RWPE1 (cell line): Measurements from ENCODE around the gene RTN4.

ENCODE experiments used
- CTCF ChIA-PET: fragments of 350-600 bp; sonication (Branson Sonifier 250); formaldehyde crosslinking; extraction: SDS; loops from one replicate; lab custom pipeline; 2021; lab: Yijun Ruan, JAX
- POLR2A ChIA-PET: fragments of 400-600 bp; formaldehyde crosslinking; extraction: SDS; loops from one replicate; lab custom pipeline; 2020; ENCODE audit warnings: antibody characterized with exemption; ENCODE audit not compliant: low non-redundant PET; lab: Yijun Ruan, JAX
- DNase-seq: peaks from one replicate; pipeline ENCODE4 v3.0.0; 2012; ENCODE audit warnings: low spot score
- H3K27ac ChIP-seq: fragments of 450-650 bp; 2 replicates; pipeline ENCODE4 v1.5.1; 2017
- CTCF ChIP-seq: fragments of 450-650 bp; conservative IDR thresholded peaks from 2 replicates; pipeline ENCODE4 v1.5.1; 2017; ENCODE audit warnings: low read depth, mild to moderate bottlenecking

The RTN4 gene

DNA sequence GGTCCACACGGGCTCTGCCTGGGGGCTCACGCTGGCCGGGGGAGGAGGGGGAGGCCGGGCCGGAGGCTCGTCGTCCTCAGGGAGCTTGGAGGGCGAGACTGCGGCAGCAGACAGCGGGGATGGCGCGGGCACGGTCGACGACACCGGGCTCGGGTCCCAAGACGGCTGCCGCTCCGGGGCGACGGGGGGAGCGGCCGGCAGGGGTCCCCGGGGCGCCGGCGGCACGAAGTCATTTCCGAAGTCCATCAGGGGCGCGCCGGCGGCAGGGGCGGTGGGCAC, 491 bp downstream of the RTN4 start:
- TF ChIP-seq CTCF, result no peak
- peak overlapping the region; percentile 99 for H3K27ac ChIP-seq
- CTCF ChIA-PET, result interaction anchor here (0.6 to 2.0 kb wide), 3 partner anchors 34 to 214 kb away, joined by 4 to 7 read pairs (median 4); no protein-coding TSS in a partner anchor
- POLR2A ChIA-PET, result interaction anchor here (0.6 to 1.2 kb wide), 3 partner anchors 48 to 183 kb away, joined by 3 read pairs; partner anchors contain the start of genes CLHC1 and RPS27A
- DNase-seq, result peak; percentile 9

DNA sequence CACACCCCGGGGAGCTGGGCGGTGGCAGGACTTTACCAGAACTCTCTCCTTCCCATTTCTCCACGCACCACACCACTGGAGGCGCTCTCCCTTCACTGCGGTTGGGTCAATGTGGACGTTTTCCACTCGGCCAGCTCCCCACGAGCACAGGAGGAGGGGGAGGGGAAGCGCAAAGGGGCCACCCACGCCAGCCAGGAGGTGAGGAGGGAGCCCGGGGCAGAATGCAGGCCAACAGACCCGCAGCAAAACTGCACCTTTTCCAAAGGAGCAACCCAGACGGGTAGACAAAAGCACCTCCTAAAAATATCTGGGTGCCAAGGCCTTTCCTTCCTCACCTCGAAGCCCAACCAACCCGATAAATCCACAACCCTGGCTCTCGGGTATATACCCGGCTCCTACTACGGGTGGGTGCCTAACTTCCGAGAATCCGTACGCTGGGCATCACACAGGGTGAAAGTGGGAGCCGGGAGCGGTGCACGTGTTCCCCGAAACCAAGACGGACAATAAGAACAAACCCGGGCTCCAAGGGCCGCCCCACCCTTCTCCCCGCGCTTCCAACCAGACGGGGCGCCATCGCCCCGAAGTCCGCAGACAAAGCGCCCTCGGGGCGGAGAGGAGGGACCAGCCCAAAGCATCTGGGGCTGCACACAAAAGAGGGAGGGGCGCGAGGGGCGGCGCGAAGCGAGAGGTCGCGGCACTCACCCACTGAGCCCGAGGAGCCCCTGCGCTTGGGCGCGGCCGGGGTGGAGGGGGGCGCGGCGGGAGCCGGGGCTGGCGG, 1.0 kb downstream of the RTN4 start:
- peak; percentile 57 for DNase-seq
- CTCF ChIA-PET, result interaction anchor here (0.5 to 2.0 kb wide), 20 partner anchors 33 to 1081 kb away, joined by 3 to 12 read pairs (median 4); no protein-coding TSS in a partner anchor
- peak overlapping the region; percentile 99 for H3K27ac ChIP-seq
- POLR2A ChIA-PET, result interaction anchor here (0.6 to 1.2 kb wide), 3 partner anchors 69 to 183 kb away, joined by 3 read pairs; partner anchors contain the start of genes CLHC1 and RPS27A
- TF ChIP-seq CTCF, result peak; percentile 82

GRCh38 chr2:55048508-55049042, 1.7 kb downstream of the RTN4 start:
- TF ChIP-seq CTCF, result no peak
- ChIA-PET CTCF (interaction anchor here (0.5 to 2.0 kb wide), 18 partner anchors 16 to 1080 kb away, joined by 3 to 12 read pairs (median 4); no protein-coding TSS in a partner anchor), POLR2A (interaction anchor here (0.6 to 0.7 kb wide), 2 partner anchors 69 to 184 kb away, joined by 3 read pairs; partner anchors contain the start of gene RPS27A)
- peak overlapping the region; percentile 99 for H3K27ac ChIP-seq
- DNase-seq, result peak; percentile 6

DNA sequence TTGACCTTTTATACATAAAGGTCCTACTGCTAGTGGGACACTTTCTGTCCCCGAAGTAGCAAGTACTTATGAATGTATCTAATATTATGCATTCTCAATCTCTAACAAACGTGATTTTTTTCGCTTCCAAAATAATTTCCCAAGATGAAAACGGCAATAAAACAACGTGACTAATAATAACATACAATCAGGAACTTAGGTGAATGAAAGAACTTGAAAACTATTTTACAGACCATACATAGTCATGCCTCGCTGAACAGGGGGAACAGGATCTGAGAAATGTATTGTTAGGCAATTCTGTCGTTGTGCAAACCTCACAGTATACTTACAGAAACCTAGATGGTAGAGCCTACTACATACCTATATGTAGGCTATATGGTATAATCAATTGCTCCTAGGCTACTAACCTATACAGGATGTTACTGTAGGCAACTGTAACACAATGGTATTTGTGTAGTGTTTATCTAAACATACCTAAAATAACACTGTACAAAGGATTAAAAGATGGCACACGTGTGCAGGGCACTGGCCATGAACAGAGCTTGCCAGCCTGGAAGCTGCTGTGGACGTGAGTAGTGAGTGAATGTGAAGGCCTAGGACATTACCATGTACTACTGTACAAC, 2.5 kb downstream of the RTN4 start:
- POLR2A ChIA-PET, result interaction anchor here (0.7 kb wide), 1 partner anchor 185 kb away, joined by 3 read pairs; the partner anchor contains the start of gene RPS27A
- TF ChIP-seq CTCF, result no peak
- DNase-seq, result peak; percentile 37
- CTCF ChIA-PET, result interaction anchor here (0.7 to 2.0 kb wide), 9 partner anchors 16 to 384 kb away, joined by 3 to 9 read pairs (median 4); no protein-coding TSS in a partner anchor
- H3K27ac ChIP-seq, result no peak overlapping the region

DNA sequence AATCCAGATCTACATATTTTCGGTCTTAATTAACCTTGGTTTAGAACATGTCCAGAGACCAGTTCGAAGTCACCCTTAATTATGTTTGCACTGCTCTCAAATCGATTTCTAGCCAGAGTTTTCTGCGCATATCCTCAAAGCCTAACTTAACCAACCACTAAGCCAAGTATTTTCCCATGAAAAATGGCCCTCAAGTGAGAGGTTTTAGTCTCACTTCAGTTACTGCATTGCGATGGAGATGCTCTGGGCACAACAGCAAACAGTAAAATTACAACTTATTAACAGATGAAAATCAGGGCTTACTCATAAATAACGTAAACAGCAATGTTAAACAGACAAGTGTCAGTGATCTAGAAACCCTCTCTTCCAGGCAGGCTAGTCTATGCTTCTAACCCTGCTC, 4.5 kb downstream of the RTN4 start:
- TF ChIP-seq CTCF, result no peak
- no peak overlapping the region for H3K27ac ChIP-seq
- ChIA-PET POLR2A (no interaction called here), CTCF (interaction anchor here (0.6 to 1.0 kb wide), 2 partner anchors 31 to 118 kb away, joined by 4 read pairs; no protein-coding TSS in a partner anchor)
- DNase-seq, result no peak

DNA sequence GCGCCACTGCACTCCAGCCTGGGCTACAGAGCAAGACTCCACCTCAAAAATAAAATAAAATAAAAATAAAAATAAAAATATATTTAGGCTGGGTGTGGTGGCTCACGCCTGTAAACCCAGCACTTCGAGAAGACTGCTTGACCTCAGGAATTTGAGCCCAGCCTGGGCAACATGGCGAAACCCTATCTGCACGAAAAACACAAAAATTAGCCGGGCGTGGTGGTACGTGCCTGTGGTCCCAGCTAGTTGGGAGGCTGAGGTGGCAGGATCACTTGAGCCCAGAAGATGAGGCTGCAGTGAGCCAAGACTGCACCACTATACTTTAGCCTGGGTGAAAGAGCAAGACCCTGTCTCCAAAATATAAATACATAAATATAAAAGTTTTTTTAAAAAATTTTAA, 6.4 kb downstream of the RTN4 start:
- ChIA-PET POLR2A (no interaction called here), CTCF (interaction anchor here (0.7 kb wide), 1 partner anchor 206 kb away, joined by 4 read pairs; no protein-coding TSS in a partner anchor)
- peak overlapping the region; percentile 45 for H3K27ac ChIP-seq
- no peak for TF ChIP-seq CTCF
- no peak for DNase-seq
